Fibroblast of mammary gland (primary cell): ENCODE results near the gene PRKACG.
A peak's percentile ranks its signal among the peaks of the same experiment; 100 is the strongest.
"Not testable (repeated sequence)": the region's sequence is repeated elsewhere in the genome, so short reads cannot be mapped to it uniquely, and the experiment has no call there.

ENCODE experiments used
- DNase-seq: peaks from one replicate; pipeline ENCODE4 v3.0.0-alpha.2; 2010; ENCODE audit warnings: low read depth
- H3K4me3 ChIP-seq: 2 replicates; pipeline ENCODE4 v1.5.1; 2011; ENCODE audit warnings: low read depth, mild to moderate bottlenecking, low read length, moderate library complexity; ENCODE audit not compliant: control insufficient read depth
- TF ChIP-seq, protein P1 (sequence below): conservative IDR thresholded peaks from 2 replicates; pipeline ENCODE4 v1.5.1; 2011; ENCODE audit warnings: low read depth, low read length, inconsistent platforms; ENCODE audit not compliant: control insufficient read depth, insufficient read depth

The PRKACG gene

DNA sequence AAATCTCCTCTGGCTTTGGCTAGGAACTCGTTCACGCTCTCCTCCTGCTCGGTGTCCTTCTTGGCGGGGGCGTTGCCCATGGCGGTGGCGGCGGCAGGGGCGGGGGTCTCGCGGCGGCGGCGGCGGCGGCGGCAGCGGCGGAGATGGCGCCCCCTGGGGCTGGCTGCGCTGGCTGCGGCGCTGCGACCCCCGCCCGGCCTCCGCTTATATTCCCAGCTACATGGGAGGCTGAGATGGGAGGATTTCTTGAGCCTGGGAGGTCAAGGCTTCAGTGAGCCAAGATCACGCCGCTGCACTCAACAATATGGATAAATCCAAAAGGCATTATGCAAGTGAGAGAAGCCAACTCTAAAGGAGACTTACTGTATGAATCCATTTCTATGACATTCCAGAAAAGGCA, at the start of gene PRKACG:
Gene PRKACG (minus strand): TSS at position 101 of the 400 bp plus-strand sequence. CDS start 21 bp downstream, at position 80.
- no peak within 1 kb of the TSS for H3K4me3 ChIP-seq
- TF ChIP-seq, protein P1, sequence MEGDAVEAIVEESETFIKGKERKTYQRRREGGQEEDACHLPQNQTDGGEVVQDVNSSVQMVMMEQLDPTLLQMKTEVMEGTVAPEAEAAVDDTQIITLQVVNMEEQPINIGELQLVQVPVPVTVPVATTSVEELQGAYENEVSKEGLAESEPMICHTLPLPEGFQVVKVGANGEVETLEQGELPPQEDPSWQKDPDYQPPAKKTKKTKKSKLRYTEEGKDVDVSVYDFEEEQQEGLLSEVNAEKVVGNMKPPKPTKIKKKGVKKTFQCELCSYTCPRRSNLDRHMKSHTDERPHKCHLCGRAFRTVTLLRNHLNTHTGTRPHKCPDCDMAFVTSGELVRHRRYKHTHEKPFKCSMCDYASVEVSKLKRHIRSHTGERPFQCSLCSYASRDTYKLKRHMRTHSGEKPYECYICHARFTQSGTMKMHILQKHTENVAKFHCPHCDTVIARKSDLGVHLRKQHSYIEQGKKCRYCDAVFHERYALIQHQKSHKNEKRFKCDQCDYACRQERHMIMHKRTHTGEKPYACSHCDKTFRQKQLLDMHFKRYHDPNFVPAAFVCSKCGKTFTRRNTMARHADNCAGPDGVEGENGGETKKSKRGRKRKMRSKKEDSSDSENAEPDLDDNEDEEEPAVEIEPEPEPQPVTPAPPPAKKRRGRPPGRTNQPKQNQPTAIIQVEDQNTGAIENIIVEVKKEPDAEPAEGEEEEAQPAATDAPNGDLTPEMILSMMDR, result no peak

DNA sequence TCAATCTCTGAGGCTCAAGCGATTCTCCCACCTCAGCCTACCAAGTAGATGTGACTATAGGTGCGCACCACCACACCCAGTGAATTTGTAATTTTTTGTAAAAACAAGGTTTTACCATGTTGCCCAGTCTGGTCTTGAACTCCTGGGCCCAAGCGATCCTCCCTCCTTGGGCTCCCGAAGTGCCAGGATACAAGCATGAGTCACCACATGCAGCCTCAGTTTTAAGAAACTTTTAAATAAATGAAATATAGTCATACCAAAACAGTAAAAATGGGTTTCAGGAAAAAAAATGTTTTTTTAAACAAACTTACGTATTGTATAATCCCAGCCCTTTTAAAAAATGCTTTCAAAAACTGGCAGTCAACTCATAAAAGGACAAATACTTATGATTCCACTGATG, 48.3 kb upstream of the PRKACG start:
- TF ChIP-seq, protein P1, result no peak
- no peak for DNase-seq
- H3K4me3 ChIP-seq, result no peak overlapping the region

More for the DNA sequence above, at the start of gene PRKACG:
- no peak for DNase-seq

DNA sequence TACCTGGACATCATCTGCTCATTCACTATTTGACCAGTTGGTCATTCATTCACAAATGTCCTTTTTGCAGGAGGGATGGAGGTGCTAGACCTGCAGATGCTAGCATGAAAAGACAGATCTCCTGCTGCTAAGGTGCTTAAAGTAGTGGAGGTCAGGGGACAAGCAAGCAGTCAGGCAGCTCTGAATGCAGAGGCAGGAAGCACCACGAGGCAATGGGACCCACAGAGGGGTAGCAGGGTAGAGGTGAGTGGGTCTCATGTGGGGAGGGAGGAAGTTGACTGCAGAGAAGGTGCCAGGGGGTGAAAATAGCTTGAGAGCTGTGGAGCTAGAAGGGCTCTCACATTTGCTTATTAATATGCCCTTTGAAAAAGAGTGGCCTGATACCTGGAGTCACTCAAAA, 46.9 kb upstream of the PRKACG start:
- no peak for DNase-seq
- TF ChIP-seq, protein P1, result no peak
- no peak overlapping the region for H3K4me3 ChIP-seq

DNA sequence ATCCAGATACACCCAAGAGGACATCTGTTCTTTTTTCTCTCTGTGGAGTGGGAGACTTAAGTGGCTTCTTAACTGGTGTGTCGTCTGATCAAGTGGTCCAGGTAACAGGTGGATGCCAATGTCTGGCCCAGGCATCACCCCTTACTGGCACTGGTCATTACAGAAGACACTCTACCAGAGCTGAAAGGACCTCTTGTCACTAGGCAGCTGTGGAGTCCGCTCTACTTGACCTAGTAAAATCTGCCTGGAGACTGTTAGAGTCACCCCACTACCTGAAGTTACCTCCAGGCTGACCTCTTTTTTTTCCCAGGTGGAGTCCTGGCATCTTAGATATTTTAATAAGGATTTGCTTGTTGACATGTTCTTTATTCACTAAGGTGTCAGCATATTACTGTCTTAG, 44.2 kb upstream of the PRKACG start:
- TF ChIP-seq, protein P1, result no peak
- no peak for DNase-seq

DNA sequence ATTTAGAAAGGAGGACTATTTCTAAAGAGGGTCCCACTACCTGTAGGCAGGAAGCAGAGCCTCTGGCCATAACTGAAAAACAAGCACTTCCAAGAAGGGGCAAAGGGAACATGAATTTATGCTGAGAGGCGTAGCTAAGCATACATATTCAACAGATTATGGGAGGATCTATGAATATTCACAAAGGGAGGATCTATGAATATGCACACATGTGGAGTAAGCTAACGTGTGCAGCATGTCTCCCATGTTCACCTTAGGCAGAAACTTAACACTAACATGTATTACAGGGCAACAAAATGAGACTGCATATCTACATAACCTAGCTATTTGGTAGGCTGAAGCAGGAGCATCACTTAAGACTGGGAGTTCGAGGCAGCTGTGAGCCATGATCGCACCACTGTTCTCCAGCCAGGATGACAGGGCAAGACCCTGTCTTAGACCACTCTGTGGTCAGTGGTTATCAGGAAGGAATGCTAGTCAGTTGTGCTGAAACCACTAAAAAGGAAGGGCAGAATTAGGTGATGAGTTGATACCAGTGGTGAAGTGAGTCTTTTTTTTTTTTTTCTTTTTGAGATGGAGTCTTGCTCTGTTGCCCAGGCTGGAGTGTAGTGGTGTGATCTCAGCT, 42.4 kb upstream of the PRKACG start:
- no peak overlapping the region for H3K4me3 ChIP-seq
- DNase-seq, result peak; percentile 3
- TF ChIP-seq, protein P1, result no peak

More for the DNA sequence above, 44.2 kb upstream of the PRKACG start:
- no peak overlapping the region for H3K4me3 ChIP-seq

DNA sequence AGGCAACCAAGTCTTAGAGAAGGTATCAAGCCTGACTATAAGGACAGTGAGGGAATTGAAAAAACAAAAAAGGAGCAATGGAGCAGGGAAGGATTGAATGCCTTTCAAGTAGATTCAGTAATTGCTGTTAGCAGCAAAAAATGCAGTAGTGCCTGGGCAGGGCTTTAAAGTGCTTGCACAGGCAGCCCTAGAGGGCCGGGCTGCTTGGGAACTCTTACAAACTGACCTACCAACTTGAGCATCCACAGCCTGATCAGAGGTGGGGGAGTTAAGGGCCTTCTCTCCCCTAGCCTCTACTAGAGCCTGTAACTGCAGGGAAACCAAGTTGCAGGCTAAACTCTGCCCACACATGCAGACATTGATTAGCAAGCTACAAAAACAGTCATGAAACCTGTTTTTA, 41.1 kb upstream of the PRKACG start:
- DNase-seq, result no peak
- H3K4me3 ChIP-seq, result no peak overlapping the region
- TF ChIP-seq, protein P1, result no peak

DNA sequence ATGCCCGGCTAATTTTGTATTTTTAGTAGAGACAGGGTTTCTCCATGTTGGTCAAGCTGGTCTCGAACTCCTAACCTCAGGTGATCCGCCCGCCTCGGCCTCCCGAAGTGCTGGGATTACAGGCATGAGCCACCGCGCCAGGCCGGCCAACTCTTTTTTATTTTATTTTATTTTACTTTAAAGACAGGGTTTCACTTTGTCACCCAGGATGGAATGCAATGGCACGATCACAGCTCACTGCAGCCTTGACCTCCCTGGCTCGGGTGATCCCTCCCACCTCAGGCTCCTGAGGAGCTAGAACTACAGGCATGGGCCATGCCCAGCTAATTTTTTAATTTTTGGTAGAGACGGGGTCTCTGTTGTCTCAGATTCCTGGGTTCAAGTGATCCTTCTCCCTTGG, 37.0 kb upstream of the PRKACG start:
- DNase-seq, H3K4me3 ChIP-seq: not testable (repeated sequence)
